Nephron (organoid): Measurements from ENCODE around the gene C7orf57.

Experiments used
- H3K27ac Mint-ChIP-seq, 3 experiments: 2 replicates each; pipeline ENCODE4 v1.8.0; 2020; ENCODE audit warnings: mixed read lengths in 3 of 3, mild to moderate bottlenecking in 2 of 3, moderate library complexity in 1 of 3
- H3K27me3 Mint-ChIP-seq: 2 replicates; pipeline ENCODE4 v1.8.0; 2021; ENCODE audit warnings: low read depth, mild to moderate bottlenecking, moderate library complexity, mixed read lengths
- H3K36me3 Mint-ChIP-seq: 2 replicates; pipeline ENCODE4 v1.8.0; 2020; ENCODE audit warnings: low read depth, mixed read lengths
- H3K4me1 Mint-ChIP-seq: 2 replicates; pipeline ENCODE4 v1.8.0; 2020; ENCODE audit warnings: mixed read lengths
- H3K4me3 Mint-ChIP-seq, 3 experiments: 2 replicates each; pipeline ENCODE4 v1.8.0; 2020; ENCODE audit warnings: mild to moderate bottlenecking in 3 of 3, mixed read lengths in 3 of 3, moderate library complexity in 2 of 3
- H3K9me3 Mint-ChIP-seq: 2 replicates; pipeline ENCODE4 v1.8.0; 2020; ENCODE audit warnings: mixed read lengths
- TF ChIP-seq, protein P1 (sequence below), 3 experiments: fragments of 200-600 bp; sonication (generic); IDR thresholded peaks; one replicate each; pipeline ENCODE4 v1.5.0; 2021; ENCODE audit warnings: antibody characterized with exemption in 3 of 3; ENCODE audit not compliant: unreplicated experiment in 3 of 3

C7orf57 gene

DNA sequence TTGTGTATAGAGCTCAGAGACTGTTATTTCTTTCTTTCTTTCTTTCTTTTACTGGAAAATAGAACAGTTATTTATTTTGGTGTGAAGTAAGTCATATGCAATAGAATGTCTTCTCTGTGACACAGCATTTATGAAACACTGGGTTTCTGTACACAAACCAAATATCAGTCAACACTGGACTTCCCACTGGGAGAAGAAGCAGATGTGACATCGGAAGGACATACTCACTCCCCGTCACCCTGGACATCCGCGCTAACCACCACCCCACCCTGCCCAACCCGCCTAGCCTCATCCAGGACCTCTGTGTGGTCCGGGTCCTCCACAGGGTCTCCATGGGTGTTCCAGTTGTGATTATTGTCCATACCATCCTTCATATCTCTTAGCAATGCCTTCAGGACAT lies 28.5 kb upstream of the C7orf57 start:
- Mint-ChIP-seq H3K27me3 (peaks cover 6% of the 10 kb centered on the region), H3K4me1 (no peaks in the 10 kb centered on the region), H3K27ac (no peak overlapping the region), H3K4me3 (no peak overlapping the region), H3K9me3 (peaks cover 6% of the 10 kb centered on the region), H3K36me3 (no peaks in the 10 kb centered on the region)
- TF ChIP-seq, protein P1, sequence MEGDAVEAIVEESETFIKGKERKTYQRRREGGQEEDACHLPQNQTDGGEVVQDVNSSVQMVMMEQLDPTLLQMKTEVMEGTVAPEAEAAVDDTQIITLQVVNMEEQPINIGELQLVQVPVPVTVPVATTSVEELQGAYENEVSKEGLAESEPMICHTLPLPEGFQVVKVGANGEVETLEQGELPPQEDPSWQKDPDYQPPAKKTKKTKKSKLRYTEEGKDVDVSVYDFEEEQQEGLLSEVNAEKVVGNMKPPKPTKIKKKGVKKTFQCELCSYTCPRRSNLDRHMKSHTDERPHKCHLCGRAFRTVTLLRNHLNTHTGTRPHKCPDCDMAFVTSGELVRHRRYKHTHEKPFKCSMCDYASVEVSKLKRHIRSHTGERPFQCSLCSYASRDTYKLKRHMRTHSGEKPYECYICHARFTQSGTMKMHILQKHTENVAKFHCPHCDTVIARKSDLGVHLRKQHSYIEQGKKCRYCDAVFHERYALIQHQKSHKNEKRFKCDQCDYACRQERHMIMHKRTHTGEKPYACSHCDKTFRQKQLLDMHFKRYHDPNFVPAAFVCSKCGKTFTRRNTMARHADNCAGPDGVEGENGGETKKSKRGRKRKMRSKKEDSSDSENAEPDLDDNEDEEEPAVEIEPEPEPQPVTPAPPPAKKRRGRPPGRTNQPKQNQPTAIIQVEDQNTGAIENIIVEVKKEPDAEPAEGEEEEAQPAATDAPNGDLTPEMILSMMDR (IDR thresholded peaks at IDR 0.05; ENCODE audit: unreplicated experiment in 3 of 3): no peak

DNA sequence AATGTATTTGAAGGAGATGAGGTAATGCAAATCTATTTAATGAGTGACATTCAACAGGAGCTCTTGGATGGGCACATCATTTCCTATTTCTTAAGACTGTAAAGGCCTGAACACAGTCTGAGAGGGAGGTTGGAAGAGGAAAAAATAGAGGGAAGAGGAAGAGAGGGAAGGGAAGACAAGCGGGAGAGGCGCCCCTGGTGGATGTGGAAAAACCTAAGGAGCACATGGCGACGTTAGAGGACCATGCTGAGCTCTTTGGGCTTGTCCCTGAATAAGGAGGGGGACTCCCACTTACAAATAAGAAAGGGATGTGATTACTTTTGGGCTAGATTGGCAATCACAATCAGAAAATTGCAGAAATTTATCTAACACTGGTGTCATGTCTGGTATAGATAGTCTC lies 26.1 kb upstream of the C7orf57 start:
- TF ChIP-seq, protein P1 (IDR thresholded peaks at IDR 0.05; ENCODE audit: unreplicated experiment in 3 of 3): no peak
- H3K27ac Mint-ChIP-seq: no peak overlapping the region
- H3K4me3 Mint-ChIP-seq: no peak overlapping the region
- H3K36me3 Mint-ChIP-seq: no peaks in the 10 kb centered on the region
- H3K4me1 Mint-ChIP-seq: no peaks in the 10 kb centered on the region
- no peaks in the 10 kb centered on the region for H3K9me3 Mint-ChIP-seq
- peaks cover 6% of the 10 kb centered on the region for H3K27me3 Mint-ChIP-seq

- Mint-ChIP-seq H3K27ac (no peak overlapping the region), H3K9me3 (no peaks in the 10 kb centered on the region), H3K4me1 (no peaks in the 10 kb centered on the region), H3K36me3 (no peaks in the 10 kb centered on the region), H3K27me3 (peaks cover 6% of the 10 kb centered on the region), H3K4me3 (no peak overlapping the region)
- TF ChIP-seq, protein P1 (IDR thresholded peaks at IDR 0.05; ENCODE audit: unreplicated experiment in 3 of 3): no peak
Measured at GRCh38 chr7:48009954-48010353, 25.4 kb upstream of the C7orf57 start.

DNA sequence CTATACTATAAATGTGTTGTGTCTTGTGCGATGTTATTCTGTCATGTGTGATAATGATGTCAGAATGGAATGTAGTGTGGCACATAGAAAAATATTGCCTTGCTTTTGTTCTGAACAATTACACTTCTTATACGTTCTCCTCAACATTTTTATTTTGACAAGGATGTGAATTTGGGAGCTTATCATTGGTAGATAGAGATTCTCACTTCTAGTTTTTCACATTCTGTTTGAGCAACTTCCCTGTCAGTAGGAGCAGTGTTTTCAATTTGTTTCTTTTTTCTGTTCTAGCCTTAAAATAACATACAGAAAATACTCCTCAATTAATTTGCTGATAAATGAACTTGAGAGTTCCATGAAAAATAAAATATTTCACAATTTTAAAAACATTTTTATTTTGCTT lies 24.0 kb upstream of the C7orf57 start:
- H3K36me3 Mint-ChIP-seq: no peaks in the 10 kb centered on the region
- TF ChIP-seq, protein P1 (IDR thresholded peaks at IDR 0.05; ENCODE audit: unreplicated experiment in 3 of 3): no peak
- H3K9me3 Mint-ChIP-seq: no peaks in the 10 kb centered on the region
- H3K27ac Mint-ChIP-seq: no peak overlapping the region
- peaks cover 6% of the 10 kb centered on the region for H3K27me3 Mint-ChIP-seq
- no peaks in the 10 kb centered on the region for H3K4me1 Mint-ChIP-seq
- H3K4me3 Mint-ChIP-seq: no peak overlapping the region

DNA sequence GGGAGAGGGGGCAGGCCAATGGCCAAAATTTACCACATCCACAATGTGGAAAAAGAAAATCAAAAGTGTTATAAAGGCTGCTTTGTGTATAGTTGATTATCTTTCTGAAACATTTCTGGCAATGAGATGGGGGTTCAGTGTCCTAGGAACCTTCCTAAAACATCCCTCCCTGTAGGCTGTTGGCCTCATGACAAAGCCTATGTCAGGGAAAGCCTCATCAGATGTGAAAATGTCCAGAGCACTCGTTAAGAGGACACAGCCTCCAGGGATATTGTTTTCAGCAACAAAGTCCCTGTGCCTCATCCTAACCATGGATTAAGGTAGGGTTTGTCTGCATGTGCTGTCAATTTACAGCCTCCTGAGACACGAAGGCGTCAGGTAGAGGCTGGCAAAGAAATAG lies 23.4 kb upstream of the C7orf57 start:
- Mint-ChIP-seq H3K36me3 (no peaks in the 10 kb centered on the region), H3K27me3 (peaks cover 4% of the 10 kb centered on the region), H3K4me3 (no peak overlapping the region), H3K4me1 (no peaks in the 10 kb centered on the region), H3K27ac (no peak overlapping the region), H3K9me3 (no peaks in the 10 kb centered on the region)
- TF ChIP-seq, protein P1 (IDR thresholded peaks at IDR 0.05; ENCODE audit: unreplicated experiment in 3 of 3): no peak

- Mint-ChIP-seq H3K9me3 (peaks cover 13% of the 10 kb centered on the region), H3K4me3 (no peak overlapping the region), H3K4me1 (no peaks in the 10 kb centered on the region), H3K27ac (no peak overlapping the region), H3K36me3 (no peaks in the 10 kb centered on the region), H3K27me3 (no peaks in the 10 kb centered on the region)
- TF ChIP-seq, protein P1 (IDR thresholded peaks at IDR 0.05; ENCODE audit: unreplicated experiment in 3 of 3): no peak
Measured at GRCh38 chr7:48016641-48017040, 18.7 kb upstream of the C7orf57 start.
